ENCODE data around the gene NOD2.

- TF ChIP-seq CTCF (IDR thresholded peaks at IDR 0.05): no peak
- no peak for TF ChIP-seq POLR2AphosphoS5 (IDR thresholded peaks at IDR 0.05; ENCODE audit: insufficient read depth in 1 of 2, low read depth in 1 of 2)
- TF ChIP-seq POLR2A (IDR thresholded peaks at IDR 0.05): no peak
Measured at GRCh38 chr16:50731130-50731988, 38.0 kb downstream of the NOD2 start.
